NCI-H1092 treated with DMSO at 0.1 percent for 48 hours (cell line): Measurements from ENCODE around the gene TPM2.
"Not testable (repeated sequence)": the region's sequence is repeated elsewhere in the genome, so short reads cannot be mapped to it uniquely, and the experiment has no call there.

Source experiments
- DNase-seq: peaks from one replicate; lab custom pipeline; 2025; lab: John Stamatoyannopoulos, UW

TPM2 gene

GRCh38 chr9:35653611-35654010 is 36.1 kb downstream of the TPM2 start:
- no peak for DNase-seq

GRCh38 chr9:35652829-35653209 is 36.9 kb downstream of the TPM2 start:
- no peak for DNase-seq

- no peak for DNase-seq
Measured at GRCh38 chr9:35651956-35652828, 37.5 kb downstream of the TPM2 start.

GRCh38 chr9:35650341-35651158 is 39.2 kb downstream of the TPM2 start, which contains the start of gene SIT1:
SIT1 (minus strand) TSS chr9:35650931; CDS start chr9:35650853, 78 bp downstream.
- DNase-seq, result no peak

- no peak for DNase-seq
Measured at GRCh38 chr9:35649431-35650340, 40.0 kb downstream of the TPM2 start.

- peak; percentile 90 for DNase-seq
Measured at GRCh38 chr9:35646533-35647265, 43.0 kb downstream of the TPM2 start.

GRCh38 chr9:35646153-35646532 is 43.6 kb downstream of the TPM2 start:
- no peak for DNase-seq

GRCh38 chr9:35645736-35646135 is 44.0 kb downstream of the TPM2 start:
- DNase-seq, result not testable (repeated sequence)

GRCh38 chr9:35643046-35643445 is 46.7 kb downstream of the TPM2 start:
- no peak for DNase-seq

- not testable (repeated sequence) for DNase-seq
Measured at GRCh38 chr9:35641478-35641877, 48.2 kb downstream of the TPM2 start.

GRCh38 chr9:35640431-35640830 is 49.3 kb downstream of the TPM2 start:
- DNase-seq, result not testable (repeated sequence)

- no peak for DNase-seq
Measured at GRCh38 chr9:35639631-35640030, 50.1 kb downstream of the TPM2 start.

GRCh38 chr9:35639225-35639624 is 50.5 kb downstream of the TPM2 start:
- not testable (repeated sequence) for DNase-seq

- not testable (repeated sequence) for DNase-seq
Measured at GRCh38 chr9:35638751-35639150, 51.0 kb downstream of the TPM2 start.

GRCh38 chr9:35637427-35637955 is 52.2 kb downstream of the TPM2 start:
- DNase-seq, result not testable (repeated sequence)

GRCh38 chr9:35636877-35637246 is 52.9 kb downstream of the TPM2 start:
- not testable (repeated sequence) for DNase-seq

GRCh38 chr9:35636135-35636876 is 53.4 kb downstream of the TPM2 start:
- no peak for DNase-seq

- no peak for DNase-seq
Measured at GRCh38 chr9:35635730-35636129, 54.0 kb downstream of the TPM2 start.
